Measurements from ENCODE around the gene YBEY.

YBEY gene

GRCh38 chr21:46323710-46324389 lies 37.7 kb downstream of the YBEY start, which contains the start of the genes C21orf58 and PCNT:
C21orf58 (minus strand) TSS chr21:46323870; CDS start chr21:46322738, 1,132 bp downstream.
PCNT (plus strand) TSS chr21:46324156; CDS start chr21:46324229, 73 bp downstream.
- TF ChIP-seq CTCF (conservative IDR thresholded peaks at IDR 0.05) (no peak), ZFX (IDR thresholded peaks at IDR 0.05) (0 out of 2 replicates have a peak, but pooled peaks have one; percentile 34)

GRCh38 chr21:46324390-46325072 lies 38.4 kb downstream of the YBEY start:
- H3K27ac ChIP-seq, result peak overlapping the region; percentile 94
- no peak; the same call in 1 of the 2 replicates for TF ChIP-seq ZFX (IDR thresholded peaks at IDR 0.05)
- no peak for TF ChIP-seq CTCF (conservative IDR thresholded peaks at IDR 0.05)

More at GRCh38 chr21:46323710-46324389, 37.7 kb downstream of the YBEY start, which contains the start of the genes C21orf58 and PCNT:
- H3K27ac ChIP-seq, result peak within 1 kb of the TSS; percentile 94

- H3K27ac ChIP-seq, result peak overlapping the region; percentile 94
These were observed 39.2 kb downstream of the YBEY start for GRCh38 chr21:46325073-46325912.

GRCh38 chr21:46326110-46326703 lies 40.1 kb downstream of the YBEY start:
- peak overlapping the region; percentile 94 for H3K27ac ChIP-seq
- TF ChIP-seq ZFX (IDR thresholded peaks at IDR 0.05) (no peak), CTCF (conservative IDR thresholded peaks at IDR 0.05) (no peak; the same call in 1 of the 2 replicates)

More at GRCh38 chr21:46325073-46325912, 39.2 kb downstream of the YBEY start:
- TF ChIP-seq ZFX (IDR thresholded peaks at IDR 0.05) (peak; percentile 79), CTCF (conservative IDR thresholded peaks at IDR 0.05) (no peak; the same call in 1 of the 2 replicates)

GRCh38 chr21:46327711-46328110 lies 41.6 kb downstream of the YBEY start:
- TF ChIP-seq ZFX (IDR thresholded peaks at IDR 0.05) (no peak), CTCF (conservative IDR thresholded peaks at IDR 0.05) (no peak)
- no peak overlapping the region for H3K27ac ChIP-seq

GRCh38 chr21:46328151-46328550 lies 42.0 kb downstream of the YBEY start:
- no peak overlapping the region for H3K27ac ChIP-seq
- TF ChIP-seq ZFX (IDR thresholded peaks at IDR 0.05) (no peak), CTCF (conservative IDR thresholded peaks at IDR 0.05) (no peak)

Measured in C4-2B (cell line).